Left lung (tissue), 10 donors: ENCODE data around the gene TRMT112. TPM values are rescaled to one million over a fixed set of nuclear protein-coding genes. Genes with fewer than 3 reads are reported as not detected.

Source experiments
- ATAC-seq: fragments of 200-7000 bp; cut with Tn5 transposase; one replicate; pipeline ENCODE4 v1.9.1; 2020; ENCODE audit warnings: moderate library complexity
- DNase-seq, 4 donors: peaks; one replicate each; pipeline ENCODE4 v3.0.0-alpha.2; 2013 to 2020
- H3K27ac ChIP-seq, 2 donors: fragments of 200-600 bp; sonication (generic) in 1 of 2; one replicate each; pipeline versions ENCODE4 v1.5.0 to v1.8.0; 2020 to 2021
- H3K27me3 ChIP-seq, 2 donors: fragments of 200-600 bp; sonication (generic) in 1 of 2; one replicate each; pipeline versions ENCODE4 v1.5.0 to v1.8.0; 2020 to 2021
- H3K36me3 ChIP-seq, 2 donors: fragments of 200-600 bp; sonication (generic) in 1 of 2; one replicate each; pipeline versions ENCODE4 v1.5.0 to v1.8.0; 2020 to 2021
- H3K4me1 ChIP-seq, 2 donors: fragments of 200-600 bp; one replicate each; pipeline ENCODE4 v1.8.0; 2021
- H3K4me3 ChIP-seq, 2 donors: fragments of 200-600 bp; sonication (generic) in 1 of 2; one replicate each; pipeline versions ENCODE4 v1.5.0 to v1.8.0; 2020 to 2021; ENCODE audit warnings: mild to moderate bottlenecking in 1 of 2
- H3K9me3 ChIP-seq, 2 donors: fragments of 200-600 bp; sonication (generic) in 1 of 2; one replicate each; pipeline versions ENCODE4 v1.5.0 to v1.8.0; 2020 to 2021
- CTCF ChIP-seq, 2 donors: fragments of 200-600 bp; sonication (generic) in 1 of 2; IDR thresholded peaks; one replicate each; pipeline versions ENCODE4 v1.5.0 to v1.8.0; 2021; ENCODE audit warnings: antibody characterized with exemption in 2 of 2
- intact Hi-C, 2 donors: fragments of 100-400 bp; cut with DNase I; formaldehyde crosslinking; loops; one replicate each; pipeline versions ENCODE4 v1.11.2 to v1.14.2; 2022
- polyA plus RNA-seq, 6 donors: library from polyadenylated mRNA; unstranded; fragments of 120-200 nt; gene quantifications; one replicate each; pipeline ENCODE4 v1.2.1, GENCODE V29; 2013; ENCODE audit not compliant: insufficient read length in 6 of 6
- total RNA-seq, 2 donors: library from RNA; stranded (reverse); fragmentation: NEBNext Ultra II Directional; extraction: Animal tissue kit (Norgen Biotek cat#: 25700); gene quantifications; one replicate each; pipeline ENCODE4 v1.2.1, GENCODE V29; 2021
- donor health status: DM: no; HTN: yes; CAD: no.
- donor health status: DM: no; HTN: no; CAD: no.

TRMT112 gene
- total and polyA plus RNA-seq, 8 donors = 178 to 252 (median 219) TPM

GRCh38 chr11:64364435-64364834 lies 47.1 kb upstream of the TRMT112 start:
- ATAC-seq = no peak
- Histone ChIP-seq H3K27ac (no peak overlapping the region), H3K27me3 (no peaks in the 10 kb centered on the region), H3K9me3 (no peaks in the 10 kb centered on the region), H3K4me1 (peaks cover 9 to 17% of the 10 kb centered on the region in 2 donors), H3K36me3 (peaks cover 0 to 88% of the 10 kb centered on the region in 2 donors), H3K4me3 (no peak overlapping the region)
- intact Hi-C loops = no loop called here
- no peak for TF ChIP-seq CTCF (IDR thresholded peaks at IDR 0.05)
- no peak for DNase-seq

GRCh38 chr11:64362339-64362738 lies 45.0 kb upstream of the TRMT112 start:
- peaks cover 0 to 69% of the 10 kb centered on the region in 2 donors for H3K36me3 ChIP-seq
- no peak for TF ChIP-seq CTCF (IDR thresholded peaks at IDR 0.05)
- no peak for DNase-seq

GRCh38 chr11:64361659-64362058 lies 44.3 kb upstream of the TRMT112 start:
- H3K9me3 ChIP-seq = no peaks in the 10 kb centered on the region
- ATAC-seq = no peak
- peaks cover 0 to 67% of the 10 kb centered on the region in 2 donors for H3K36me3 ChIP-seq

More at GRCh38 chr11:64362339-64362738, 45.0 kb upstream of the TRMT112 start:
- no peak for ATAC-seq
- Histone ChIP-seq H3K4me1 (peaks cover 19 to 35% of the 10 kb centered on the region in 2 donors), H3K9me3 (no peaks in the 10 kb centered on the region), H3K27ac (no peak overlapping the region), H3K27me3 (no peaks in the 10 kb centered on the region), H3K4me3 (no peak overlapping the region)
- intact Hi-C loops = no loop called here

GRCh38 chr11:64360448-64360921 lies 43.1 kb upstream of the TRMT112 start:
- H3K9me3 ChIP-seq = no peaks in the 10 kb centered on the region
- intact Hi-C loops = no loop called here
- ATAC-seq (no peak), DNase-seq (no peak)
- H3K4me3 ChIP-seq = peak overlapping the region in 1 of 2 donors; percentile 86
- peaks cover 19 to 44% of the 10 kb centered on the region in 2 donors for H3K4me1 ChIP-seq
- no peak overlapping the region for H3K27ac ChIP-seq
- H3K27me3 ChIP-seq = no peaks in the 10 kb centered on the region
- TF ChIP-seq CTCF (IDR thresholded peaks at IDR 0.05) = no peak
- peaks cover 0 to 56% of the 10 kb centered on the region in 2 donors for H3K36me3 ChIP-seq

More at GRCh38 chr11:64361659-64362058, 44.3 kb upstream of the TRMT112 start:
- H3K4me3 ChIP-seq = no peak overlapping the region
- DNase-seq = no peak
- H3K4me1 ChIP-seq = peaks cover 19 to 39% of the 10 kb centered on the region in 2 donors
- H3K27ac ChIP-seq = no peak overlapping the region
- intact Hi-C loops = no loop called here
- H3K27me3 ChIP-seq = no peaks in the 10 kb centered on the region
- no peak for TF ChIP-seq CTCF (IDR thresholded peaks at IDR 0.05)

- Histone ChIP-seq H3K27ac (peak overlapping the region in 1 of 2 donors; percentile 87), H3K27me3 (no peaks in the 10 kb centered on the region), H3K9me3 (no peaks in the 10 kb centered on the region), H3K4me1 (peaks cover 19 to 50% of the 10 kb centered on the region in 2 donors), H3K4me3 (peak overlapping the region; percentile 86 to 94), H3K36me3 (peaks cover 0 to 56% of the 10 kb centered on the region in 2 donors)
- TF ChIP-seq CTCF (IDR thresholded peaks at IDR 0.05) = no peak
- peak; percentile 15 for ATAC-seq
- peak in 1 of 4 donors; percentile 85 for DNase-seq
- intact Hi-C loops = no loop called here
Observed at GRCh38 chr11:64359712-64360445, 42.5 kb upstream of the TRMT112 start.
